LNCaP clone FGC (cell line): ENCODE data around the gene MAML2.
A peak's percentile ranks its signal among the peaks of the same experiment; 100 is the strongest.

ENCODE experiments used
- DNase-seq: peaks from one replicate; pipeline ENCODE4 v3.0.0-alpha.2; 2011; ENCODE audit warnings: low read depth
- H3K4me3 ChIP-seq: 2 replicates; pipeline ENCODE4 v1.5.1; 2011; ENCODE audit warnings: mild to moderate bottlenecking, low read depth, low read length, control low read depth
- TF ChIP-seq, protein P1 (sequence below): IDR thresholded peaks from 2 replicates; pipeline ENCODE4 v1.5.1; 2012; ENCODE audit warnings: mild to moderate bottlenecking; ENCODE audit not compliant: control insufficient read depth, insufficient read depth; ENCODE audit errors: extremely low read depth

Gene MAML2

DNA sequence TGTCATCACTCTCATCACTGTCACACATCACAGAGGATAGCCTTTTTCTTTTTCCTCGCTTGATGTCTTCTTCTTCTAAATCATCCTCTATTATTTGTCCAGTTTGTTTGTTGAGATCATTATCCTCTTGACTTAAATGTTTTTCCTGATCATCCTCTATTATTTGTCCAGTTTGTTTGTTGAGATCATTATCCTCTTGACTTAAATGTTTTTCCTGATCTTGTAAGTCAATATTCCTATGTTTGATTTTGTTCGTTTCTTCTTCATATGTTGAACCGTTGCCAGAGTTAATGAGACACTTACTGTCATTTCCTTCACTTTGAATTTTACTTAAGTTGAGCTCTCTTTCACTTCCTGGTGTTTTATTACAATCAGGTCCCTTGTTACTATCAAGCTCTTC lies 41.2 kb upstream of the MAML2 start:
- peak; percentile 93 for DNase-seq
- TF ChIP-seq, protein P1, sequence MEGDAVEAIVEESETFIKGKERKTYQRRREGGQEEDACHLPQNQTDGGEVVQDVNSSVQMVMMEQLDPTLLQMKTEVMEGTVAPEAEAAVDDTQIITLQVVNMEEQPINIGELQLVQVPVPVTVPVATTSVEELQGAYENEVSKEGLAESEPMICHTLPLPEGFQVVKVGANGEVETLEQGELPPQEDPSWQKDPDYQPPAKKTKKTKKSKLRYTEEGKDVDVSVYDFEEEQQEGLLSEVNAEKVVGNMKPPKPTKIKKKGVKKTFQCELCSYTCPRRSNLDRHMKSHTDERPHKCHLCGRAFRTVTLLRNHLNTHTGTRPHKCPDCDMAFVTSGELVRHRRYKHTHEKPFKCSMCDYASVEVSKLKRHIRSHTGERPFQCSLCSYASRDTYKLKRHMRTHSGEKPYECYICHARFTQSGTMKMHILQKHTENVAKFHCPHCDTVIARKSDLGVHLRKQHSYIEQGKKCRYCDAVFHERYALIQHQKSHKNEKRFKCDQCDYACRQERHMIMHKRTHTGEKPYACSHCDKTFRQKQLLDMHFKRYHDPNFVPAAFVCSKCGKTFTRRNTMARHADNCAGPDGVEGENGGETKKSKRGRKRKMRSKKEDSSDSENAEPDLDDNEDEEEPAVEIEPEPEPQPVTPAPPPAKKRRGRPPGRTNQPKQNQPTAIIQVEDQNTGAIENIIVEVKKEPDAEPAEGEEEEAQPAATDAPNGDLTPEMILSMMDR, result no peak

DNA sequence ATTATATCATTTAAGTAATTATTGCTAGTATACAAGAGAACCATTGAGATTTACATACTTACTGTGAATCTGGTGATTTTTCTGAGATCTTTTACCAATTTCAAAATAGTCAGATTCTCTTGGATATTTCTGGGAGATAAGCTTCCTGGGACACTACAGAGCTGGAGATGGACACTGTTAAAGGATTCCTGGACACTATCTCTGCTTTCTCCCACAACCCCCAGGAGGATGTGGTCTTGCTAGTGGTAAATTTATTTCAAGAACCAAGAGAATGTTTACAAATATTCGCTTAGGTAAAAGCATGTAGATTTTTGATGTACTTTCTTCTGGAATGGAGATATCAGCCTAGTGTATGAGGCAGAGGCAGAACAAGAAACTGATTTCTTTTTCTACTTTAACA lies 33.8 kb upstream of the MAML2 start:
- no peak for DNase-seq
- TF ChIP-seq, protein P1, result no peak
- no peak overlapping the region for H3K4me3 ChIP-seq

More for the DNA sequence above, 41.2 kb upstream of the MAML2 start:
- H3K4me3 ChIP-seq, result no peak overlapping the region

DNA sequence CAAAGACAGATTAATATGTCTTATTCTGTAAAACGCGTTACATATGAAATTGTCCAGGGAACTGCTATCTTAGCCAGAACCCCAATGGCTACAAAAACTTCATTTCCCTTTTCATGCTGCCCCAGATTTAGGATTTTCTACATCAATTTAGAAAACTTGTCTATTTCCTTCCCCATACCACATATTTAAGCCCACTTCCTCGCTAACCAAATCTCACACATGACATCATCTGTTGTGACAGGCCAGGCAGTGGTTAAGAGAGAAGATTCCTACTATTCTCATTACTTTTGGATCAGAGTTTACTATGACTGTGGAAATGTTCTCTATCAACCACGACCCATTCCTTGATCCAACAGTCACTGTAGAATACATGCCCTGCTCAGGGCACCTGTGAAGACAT lies 30.8 kb upstream of the MAML2 start:
- H3K4me3 ChIP-seq, result no peak overlapping the region
- DNase-seq, result no peak
- TF ChIP-seq, protein P1, result no peak

DNA sequence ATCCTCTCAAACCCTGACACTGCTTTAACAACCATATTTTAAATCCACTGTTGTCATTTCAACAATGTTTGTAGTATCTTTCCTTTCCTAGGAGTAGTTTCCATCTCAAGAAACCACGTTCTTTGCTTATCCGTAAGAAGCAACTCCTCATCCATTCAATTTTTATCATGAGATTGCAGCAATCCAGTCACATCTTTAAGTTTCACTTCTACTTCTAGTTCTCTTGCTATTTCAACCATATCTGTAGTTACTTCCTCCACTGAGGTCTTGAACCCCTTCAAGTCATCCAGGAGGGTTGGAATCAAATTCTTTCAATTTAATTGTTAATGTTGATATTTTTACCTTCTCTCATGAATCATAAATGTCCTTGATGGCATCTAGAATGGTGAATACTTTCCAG lies 24.3 kb upstream of the MAML2 start:
- TF ChIP-seq, protein P1, result no peak
- DNase-seq, result no peak
- H3K4me3 ChIP-seq, result no peak overlapping the region

DNA sequence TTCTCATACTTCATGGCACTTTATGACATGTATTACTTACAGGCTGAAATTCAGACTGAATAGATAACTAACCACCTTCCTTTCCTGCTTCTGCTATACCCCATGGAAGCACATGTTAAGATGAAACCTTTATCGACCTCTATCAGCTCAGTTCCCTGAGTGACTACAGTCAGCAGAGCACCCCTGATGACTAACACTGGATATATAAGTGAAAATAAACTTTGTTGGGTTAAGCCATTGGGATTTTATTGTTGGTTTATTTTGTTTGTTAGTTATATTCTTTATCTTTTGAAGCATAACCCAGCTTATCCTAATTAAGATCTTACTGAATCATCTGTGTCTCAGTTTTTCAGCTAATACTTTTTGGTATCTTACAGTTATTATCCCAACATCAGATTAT lies 23.0 kb upstream of the MAML2 start:
- DNase-seq, result no peak
- H3K4me3 ChIP-seq, result no peak overlapping the region
- TF ChIP-seq, protein P1, result no peak

DNA sequence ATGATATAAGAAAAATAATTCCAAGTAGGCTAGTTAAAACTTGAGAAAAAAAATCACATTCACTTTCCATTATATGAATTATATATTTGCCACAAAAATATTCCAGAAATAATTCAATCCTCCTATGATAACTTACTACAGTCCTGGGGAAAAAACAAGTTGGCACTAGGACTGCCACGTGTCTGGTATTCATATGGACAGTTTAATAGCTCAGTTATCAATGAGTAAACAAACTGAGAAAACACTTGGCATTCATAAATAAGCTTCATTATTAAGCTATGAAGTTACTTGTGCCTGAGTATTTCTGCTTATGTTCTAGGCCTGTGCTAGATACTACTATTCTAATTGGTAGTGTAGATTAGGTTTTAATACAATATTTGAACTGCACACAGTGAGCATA lies 22.5 kb upstream of the MAML2 start:
- no peak overlapping the region for H3K4me3 ChIP-seq
- TF ChIP-seq, protein P1, result no peak
- DNase-seq, result peak; percentile 70

DNA sequence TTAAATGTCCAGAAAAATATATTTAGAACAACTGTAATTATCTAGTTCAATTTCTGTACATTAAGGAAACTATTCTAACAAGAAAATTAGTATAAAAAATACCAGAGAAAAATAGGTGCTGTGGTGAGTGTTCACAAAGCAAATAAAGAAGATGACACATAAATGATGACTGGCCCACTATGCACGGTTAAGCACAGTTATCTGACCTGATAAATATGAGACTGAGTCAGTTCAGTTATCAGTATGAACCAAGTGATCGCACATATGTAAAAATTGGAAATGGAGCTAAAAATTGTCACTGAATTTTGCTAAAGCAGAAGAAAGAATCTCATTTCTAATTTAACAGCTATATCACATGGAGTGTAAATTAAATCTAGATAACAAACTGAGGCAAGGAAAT lies 18.8 kb upstream of the MAML2 start:
- no peak for DNase-seq
- TF ChIP-seq, protein P1, result no peak
- no peak overlapping the region for H3K4me3 ChIP-seq
